Endothelial cell of umbilical vein (primary cell): Measurements from ENCODE around the gene HES7. TPM values are rescaled to one million over a fixed set of nuclear protein-coding genes. Genes with fewer than 3 reads are reported as not detected.
"Not testable (repeated sequence)": the region's sequence is repeated elsewhere in the genome, so short reads cannot be mapped to it uniquely, and the experiment has no call there.

Source experiments
- BruUV-seq: library from RNA; stranded (reverse); fragments of 400-500 nt; replicated peaks from 2 replicates; lab custom pipeline; 2021; lab: Mats Ljungman, UMichigan
- CTCF ChIA-PET: fragments of 300-600, 350-600 bp; sonication (Branson Sonifier 250); formaldehyde crosslinking; loops from one replicate; lab custom pipeline; 2021; ENCODE audit warnings: antibody characterized with exemption, inconsistent platforms; lab: Charles Lee
- POLR2A ChIA-PET: fragments of 300-600, 350-600 bp; sonication (Branson Sonifier 250); formaldehyde crosslinking; loops from one replicate; lab custom pipeline; 2021; ENCODE audit warnings: antibody characterized with exemption, inconsistent platforms; lab: Charles Lee
- DNase-seq: peaks from one replicate; pipeline ENCODE4 v3.0.0-alpha.2; 2011; ENCODE audit warnings: low read depth, low spot score
- FAIRE-seq: peaks from 2 replicates; lab custom pipeline; 2011; peaks lifted over from hg19 to GRCh38; lab: Jason Lieb, UNC
- H2AFZ ChIP-seq: 2 replicates; pipeline ENCODE4 v1.6.0; 2012; ENCODE audit warnings: low read depth, low read length, control low read depth, inconsistent platforms
- H3K27ac ChIP-seq: 2 replicates; pipeline ENCODE4 v1.5.1; 2011; ENCODE audit warnings: low read depth, mild to moderate bottlenecking, control low read depth, low read length, moderate library complexity; ENCODE audit not compliant: insufficient read depth
- H3K27me3 ChIP-seq, 2 experiments: 2 replicates each; pipeline versions ENCODE4 v1.6.0 to v1.6.1; 2011; ENCODE audit warnings: low read length in 2 of 2, mixed read lengths in 1 of 2; ENCODE audit not compliant: control insufficient read depth in 2 of 2, insufficient read depth in 2 of 2
- H3K36me3 ChIP-seq, 2 experiments: 2 replicates in 1 of 2; 3 replicates in 1 of 2; pipeline ENCODE4 v1.5.1; 2011; ENCODE audit warnings: low read length in 2 of 2, mild to moderate bottlenecking in 1 of 2, moderate library complexity in 1 of 2; ENCODE audit not compliant: control insufficient read depth in 2 of 2, insufficient read depth in 2 of 2; ENCODE audit errors: extremely low read depth in 1 of 2
- H3K4me1 ChIP-seq: 3 replicates; pipeline ENCODE4 v1.5.1; 2011; ENCODE audit warnings: mild to moderate bottlenecking, low read length; ENCODE audit not compliant: control insufficient read depth, insufficient read depth; ENCODE audit errors: extremely low read depth
- H3K4me2 ChIP-seq: 2 replicates; pipeline ENCODE4 v1.6.1; 2011; ENCODE audit warnings: low read length, control low read depth, mixed read lengths; ENCODE audit not compliant: insufficient read depth
- H3K4me3 ChIP-seq, 3 experiments: fragments of 200-600 bp in 1 of 3; sonication (generic), shearing (Covaris generic) in 1 of 3; replicated peaks in 1 of 3; 2 replicates each; pipeline ENCODE4 v1.5.1; 2011 to 2016; ENCODE audit warnings: control low read depth in 3 of 3, low read length in 3 of 3, mild to moderate bottlenecking in 2 of 3, inconsistent platforms in 1 of 3, low read depth in 1 of 3, moderate library complexity in 1 of 3; ENCODE audit not compliant: insufficient read depth in 1 of 3
- H3K79me2 ChIP-seq: 2 replicates; pipeline ENCODE4 v1.6.0; 2012; ENCODE audit warnings: low read length, inconsistent platforms; ENCODE audit not compliant: control insufficient read depth, insufficient read depth
- H3K9ac ChIP-seq: replicated peaks from 2 replicates; pipeline ENCODE3; 2011; ENCODE audit warnings: low read length, control low read depth; ENCODE audit not compliant: insufficient read depth; ENCODE audit errors: extremely low read depth
- H3K9me1 ChIP-seq: replicated peaks from 3 replicates; pipeline ENCODE4 v1.6.0; 2011; ENCODE audit warnings: mild to moderate bottlenecking, low read length; ENCODE audit not compliant: control insufficient read depth, insufficient read depth; ENCODE audit errors: extremely low read depth
- H3K9me3 ChIP-seq: replicated peaks from 2 replicates; pipeline ENCODE4 v1.5.1; 2012; ENCODE audit warnings: low read length, inconsistent platforms; ENCODE audit not compliant: control insufficient read depth, insufficient read depth
- H4K20me1 ChIP-seq: replicated peaks from 2 replicates; pipeline ENCODE3; 2011; ENCODE audit warnings: mild to moderate bottlenecking, low read length; ENCODE audit not compliant: control insufficient read depth, insufficient read depth; ENCODE audit errors: extremely low read depth
- CTCF ChIP-seq, 2 donors: IDR thresholded peaks; 1 replicate in 1 of 2; 2 replicates in 1 of 2; pipeline ENCODE4 v1.5.1; 2011; ENCODE audit warnings: low read length in 2 of 2, mild to moderate bottlenecking in 2 of 2, moderate library complexity in 2 of 2, control low read depth in 1 of 2, inconsistent platforms in 1 of 2, low read depth in 1 of 2; ENCODE audit not compliant: insufficient read depth in 1 of 2; ENCODE audit errors: extremely low read depth in 1 of 2
- EZH2 ChIP-seq: IDR thresholded peaks from 2 replicates; pipeline ENCODE4 v1.6.1; 2012; ENCODE audit warnings: borderline replicate concordance, low read depth, mild to moderate bottlenecking, moderate library complexity, low read length, inconsistent platforms; ENCODE audit not compliant: severe bottlenecking
- FOS ChIP-seq: IDR thresholded peaks from 2 replicates; pipeline ENCODE4 v1.6.1; 2011; ENCODE audit warnings: mild to moderate bottlenecking, low read length, moderate library complexity, borderline replicate concordance; ENCODE audit not compliant: insufficient read depth
- GATA2 ChIP-seq: IDR thresholded peaks from 2 replicates; pipeline ENCODE4 v1.7.0; 2011; ENCODE audit warnings: low read depth, mild to moderate bottlenecking, moderate library complexity, mixed read lengths, low read length; ENCODE audit not compliant: insufficient read length, insufficient read depth
- JUN ChIP-seq: IDR thresholded peaks from 2 replicates; pipeline ENCODE4 v1.6.1; 2011; ENCODE audit warnings: borderline replicate concordance, low read depth; ENCODE audit not compliant: insufficient read length, insufficient read depth
- MAX ChIP-seq: IDR thresholded peaks from 2 replicates; pipeline ENCODE4 v1.6.1; 2011; ENCODE audit not compliant: insufficient read depth, insufficient read length
- MYC ChIP-seq: IDR thresholded peaks from one replicate; pipeline ENCODE4 v1.6.1; 2011; ENCODE audit warnings: mild to moderate bottlenecking, low read depth, low read length
- POLR2A ChIP-seq: IDR thresholded peaks from 2 replicates; pipeline ENCODE4 v1.6.1; 2012; ENCODE audit warnings: low read depth, mild to moderate bottlenecking, control low read depth, low read length
- POLR2AphosphoS5 ChIP-seq: IDR thresholded peaks from 2 replicates; pipeline ENCODE4 v1.6.1; 2012; ENCODE audit warnings: low read depth, mild to moderate bottlenecking, control low read depth, low read length, moderate library complexity; ENCODE audit not compliant: insufficient read depth
- dilution Hi-C: fragments of 300-500 bp; cut with MboI; formaldehyde crosslinking; loops from one replicate; pipeline ENCODE4 v1.15.0; 2019; ENCODE audit warnings: low sequenced_read_pairs; ENCODE audit not compliant: extremely low pct_ligation_motif_present
- intact Hi-C: fragments of 100-400 bp; cut with micrococcal nuclease; formaldehyde crosslinking; loops from one replicate; pipeline ENCODE4 v1.10.0; 2022
- polyA plus RNA-seq, 4 experiments: library from polyadenylated mRNA; depleted of rRNA in 3 of 4; stranded (reverse) in 3 of 4; unstranded in 1 of 4; fragments of >200 nt; gene quantifications; 2 replicates each; pipeline versions ENCODE4 v1.2.1 to v1.2.3, GENCODE V29; 2011 to 2012; ENCODE audit warnings: missing spikeins in 1 of 4
- total RNA-seq: library from RNA; stranded (reverse); gene quantifications from 2 replicates; pipeline ENCODE4 v1.2.3, GENCODE V29; 2021

Gene HES7
- total and polyA plus RNA-seq, 2 donors (not counting 3 experiments of a cell fraction or from before 2014, with no cell fraction given): 0.19 to 0.51 TPM

GRCh38 chr17:8108972-8109660 is 14.8 kb downstream of the HES7 start:
- no peak overlapping the region for H3K9ac ChIP-seq

GRCh38 chr17:8106980-8107379 is 16.9 kb downstream of the HES7 start:
- H3K9ac ChIP-seq, intact Hi-C loops, H3K9me1 ChIP-seq, DNase-seq, dilution Hi-C loops, H3K4me3 ChIP-seq, H2AFZ ChIP-seq, H3K4me1 ChIP-seq, FAIRE-seq, H3K79me2 ChIP-seq, H3K36me3 ChIP-seq, H3K27ac ChIP-seq, H4K20me1 ChIP-seq, BruUV-seq, H3K9me3 ChIP-seq, H3K4me2 ChIP-seq, POLR2A ChIA-PET: not testable (repeated sequence)
- CTCF ChIA-PET: interaction anchor here (1.4 to 13.7 kb wide), 3 partner anchors 18 to 47 kb away, joined by 7 to 191 read pairs (median 167); partner anchors contain the start of gene ALOX12B
- peaks cover 5 to 12% of the 10 kb centered on the region in 2 experiments for H3K27me3 ChIP-seq

More at GRCh38 chr17:8108972-8109660, 14.8 kb downstream of the HES7 start:
- H3K4me1 ChIP-seq: no peaks in the 10 kb centered on the region
- no peak overlapping the region for H2AFZ ChIP-seq
- BruUV-seq: no TSS peak
- no peak overlapping the region for H3K4me2 ChIP-seq
- no peak overlapping the region for H3K27ac ChIP-seq
- no peaks in the 10 kb centered on the region for H3K36me3 ChIP-seq
- CTCF ChIA-PET: interaction anchor here (1.5 to 13.7 kb wide), 7 partner anchors 11 to 50 kb away, joined by 8 to 191 read pairs (median 20); partner anchors contain the start of gene ALOX12B
- H3K79me2 ChIP-seq: no peaks in the 10 kb centered on the region
- POLR2A ChIA-PET: no interaction called here
- FAIRE-seq: no peak
- DNase-seq: no peak
- H3K9me1 ChIP-seq: no peaks in the 10 kb centered on the region
- no peak overlapping the region for H3K4me3 ChIP-seq
- H4K20me1 ChIP-seq: no peaks in the 10 kb centered on the region
- H3K9me3 ChIP-seq: no peaks in the 10 kb centered on the region
- dilution Hi-C loops (no loop called here), intact Hi-C loops (no loop called here)
- TF ChIP-seq GATA2: no peak
- TF ChIP-seq JUN: no peak
- no peak for TF ChIP-seq FOS
- TF ChIP-seq EZH2: no peak
- no peak for TF ChIP-seq MYC
- no peak for TF ChIP-seq CTCF (IDR thresholded peaks at IDR 0.05; ENCODE audit: extremely low read depth in 1 of 2, insufficient read depth in 1 of 2, low read depth in 1 of 2, low read length in 2 of 2)
- no peak for TF ChIP-seq POLR2A
- no peak for TF ChIP-seq POLR2AphosphoS5
- no peak for TF ChIP-seq MAX
- H3K27me3 ChIP-seq: peaks cover 8 to 19% of the 10 kb centered on the region in 2 experiments
